Measurements from ENCODE around the gene MAGI1.

Gene MAGI1

GRCh38 chr3:65945480-65945879 lies 93.2 kb downstream of the MAGI1 start:
- no peak for DNase-seq (ENCODE audit: low read depth)

GRCh38 chr3:65944252-65944651 lies 94.5 kb downstream of the MAGI1 start:
- DNase-seq (ENCODE audit: low read depth) = no peak

GRCh38 chr3:65939801-65940246 lies 98.9 kb downstream of the MAGI1 start:
- peak; percentile 33 for DNase-seq (ENCODE audit: low read depth)

- DNase-seq (ENCODE audit: low read depth) = no peak
These were observed 99.5 kb downstream of the MAGI1 start for GRCh38 chr3:65939184-65939583.

GRCh38 chr3:65938676-65939075 lies 100.0 kb downstream of the MAGI1 start:
- no peak for DNase-seq (ENCODE audit: low read depth)

- no peak for DNase-seq (ENCODE audit: low read depth)
These were observed 100.6 kb downstream of the MAGI1 start for GRCh38 chr3:65938147-65938546.

- no peak for DNase-seq (ENCODE audit: low read depth)
These were observed 101.6 kb downstream of the MAGI1 start for GRCh38 chr3:65936908-65937638.

GRCh38 chr3:65935724-65936123 lies 103.0 kb downstream of the MAGI1 start:
- DNase-seq (ENCODE audit: low read depth) = no peak

GRCh38 chr3:65930648-65931047 lies 108.1 kb downstream of the MAGI1 start:
- no peak for DNase-seq (ENCODE audit: low read depth)

- DNase-seq (ENCODE audit: low read depth) = no peak
These were observed 110.6 kb downstream of the MAGI1 start for GRCh38 chr3:65928110-65928509.

- no peak for DNase-seq (ENCODE audit: low read depth)
These were observed 111.1 kb downstream of the MAGI1 start for GRCh38 chr3:65927576-65927975.

- DNase-seq (ENCODE audit: low read depth) = no peak
These were observed 113.3 kb downstream of the MAGI1 start for GRCh38 chr3:65925254-65925954.

GRCh38 chr3:65924762-65925161 lies 114.0 kb downstream of the MAGI1 start:
- no peak for DNase-seq (ENCODE audit: low read depth)

- no peak for DNase-seq (ENCODE audit: low read depth)
These were observed 116.3 kb downstream of the MAGI1 start for GRCh38 chr3:65922441-65922840.

- no peak for DNase-seq (ENCODE audit: low read depth)
These were observed 118.9 kb downstream of the MAGI1 start for GRCh38 chr3:65919826-65920225.

- DNase-seq (ENCODE audit: low read depth) = no peak
These were observed 123.2 kb downstream of the MAGI1 start for GRCh38 chr3:65915477-65915876.

GRCh38 chr3:65914740-65915367 lies 123.9 kb downstream of the MAGI1 start:
- DNase-seq (ENCODE audit: low read depth) = peak; percentile 14

GRCh38 chr3:65914032-65914739 lies 124.5 kb downstream of the MAGI1 start:
- no peak for DNase-seq (ENCODE audit: low read depth)

GRCh38 chr3:65912647-65913046 lies 126.1 kb downstream of the MAGI1 start:
- DNase-seq (ENCODE audit: low read depth) = no peak

GRCh38 chr3:65908588-65908987 lies 130.1 kb downstream of the MAGI1 start:
- no peak for DNase-seq (ENCODE audit: low read depth)

- DNase-seq (ENCODE audit: low read depth) = no peak
These were observed 131.2 kb downstream of the MAGI1 start for GRCh38 chr3:65907232-65908130.

Data from fibroblast of gingiva (primary cell).